ENCODE measurements around the gene CEP131.

Gene CEP131

GRCh38 chr17:81199482-81199830 lies 23.3 kb downstream of the CEP131 start:
- DNase-seq (ENCODE audit: low read depth, low spot score), result no peak

GRCh38 chr17:81198826-81199481 lies 23.8 kb downstream of the CEP131 start:
- no peak for DNase-seq (ENCODE audit: low read depth, low spot score)

- no peak for DNase-seq (ENCODE audit: low read depth, low spot score)
Observed at GRCh38 chr17:81197831-81198490, 24.8 kb downstream of the CEP131 start.

- no peak for DNase-seq (ENCODE audit: low read depth, low spot score)
Observed at GRCh38 chr17:81197409-81197795, 25.4 kb downstream of the CEP131 start.

- no peak for DNase-seq (ENCODE audit: low read depth, low spot score)
Observed at GRCh38 chr17:81196505-81197408, 26.0 kb downstream of the CEP131 start.

GRCh38 chr17:81195941-81196495 lies 26.7 kb downstream of the CEP131 start:
- no peak for DNase-seq (ENCODE audit: low read depth, low spot score)

GRCh38 chr17:81194941-81195901 lies 27.5 kb downstream of the CEP131 start:
- DNase-seq (ENCODE audit: low read depth, low spot score), result no peak

GRCh38 chr17:81194225-81194760 lies 28.5 kb downstream of the CEP131 start:
- no peak for DNase-seq (ENCODE audit: low read depth, low spot score)

- DNase-seq (ENCODE audit: low read depth, low spot score), result no peak
Observed at GRCh38 chr17:81193470-81194224, 29.1 kb downstream of the CEP131 start.

GRCh38 chr17:81193051-81193410 lies 29.7 kb downstream of the CEP131 start:
- no peak for DNase-seq (ENCODE audit: low read depth, low spot score)

GRCh38 chr17:81192386-81193050 lies 30.2 kb downstream of the CEP131 start:
- DNase-seq (ENCODE audit: low read depth, low spot score), result no peak

GRCh38 chr17:81191646-81192045 lies 31.1 kb downstream of the CEP131 start:
- DNase-seq (ENCODE audit: low read depth, low spot score), result no peak

- no peak for DNase-seq (ENCODE audit: low read depth, low spot score)
Observed at GRCh38 chr17:81191116-81191515, 31.6 kb downstream of the CEP131 start.

GRCh38 chr17:81190591-81190990 lies 32.2 kb downstream of the CEP131 start:
- no peak for DNase-seq (ENCODE audit: low read depth, low spot score)

GRCh38 chr17:81189670-81190530 lies 32.9 kb downstream of the CEP131 start:
- DNase-seq (ENCODE audit: low read depth, low spot score), result no peak

GRCh38 chr17:81189016-81189415 lies 33.7 kb downstream of the CEP131 start:
- DNase-seq (ENCODE audit: low read depth, low spot score), result no peak

GRCh38 chr17:81188491-81188840 lies 34.3 kb downstream of the CEP131 start:
- DNase-seq (ENCODE audit: low read depth, low spot score), result no peak

GRCh38 chr17:81187586-81188490 lies 34.9 kb downstream of the CEP131 start:
- DNase-seq (ENCODE audit: low read depth, low spot score), result no peak
